CD8-positive, alpha-beta memory T cell (primary cell): ENCODE measurements around the gene C20orf144. TPM values are rescaled to one million over a fixed set of nuclear protein-coding genes. Genes with fewer than 3 reads are reported as not detected.

Experiments
- CTCF ChIA-PET: fragments of 350-600 bp; sonication (Branson Sonifier 250); formaldehyde crosslinking; loops from one replicate; lab custom pipeline; 2021; ENCODE audit warnings: antibody characterized with exemption; lab: Charles Lee
- POLR2A ChIA-PET: fragments of 350-600 bp; sonication (Branson Sonifier 250); formaldehyde crosslinking; loops from one replicate; lab custom pipeline; 2021; ENCODE audit warnings: antibody characterized with exemption; lab: Charles Lee
- DNase-seq, 5 donors: peaks; one replicate each; pipeline versions ENCODE4 v3.0.0 to v3.0.0-alpha.2; 2020 to 2022; ENCODE audit warnings: mixed read lengths in 1 of 5
- H3K27ac ChIP-seq: one replicate; pipeline ENCODE4 v1.7.0; 2013; ENCODE audit warnings: low read depth, mild to moderate bottlenecking, low read length, moderate library complexity
- H3K27me3 ChIP-seq: 2 replicates; pipeline ENCODE4 v1.7.0; 2013; ENCODE audit warnings: low read length, mild to moderate bottlenecking; ENCODE audit not compliant: insufficient read depth, poor library complexity, severe bottlenecking
- H3K36me3 ChIP-seq: 2 replicates; pipeline ENCODE4 v1.7.0; 2013; ENCODE audit warnings: mild to moderate bottlenecking, low read length, moderate library complexity; ENCODE audit not compliant: insufficient read depth
- H3K4me1 ChIP-seq: 2 replicates; pipeline ENCODE4 v1.7.0; 2013; ENCODE audit warnings: mild to moderate bottlenecking, low read length, moderate library complexity; ENCODE audit not compliant: insufficient read depth
- H3K4me3 ChIP-seq: 2 replicates; pipeline ENCODE4 v1.7.0; 2013; ENCODE audit warnings: mild to moderate bottlenecking, low read length
- H3K9me3 ChIP-seq: 2 replicates; pipeline ENCODE4 v1.7.0; 2013; ENCODE audit warnings: mild to moderate bottlenecking, low read length
- H3K27ac Mint-ChIP-seq, 8 donors: one replicate each; pipeline ENCODE4 v1.8.0; 2020 to 2021; ENCODE audit warnings: mixed read lengths in 8 of 8, mild to moderate bottlenecking in 6 of 8, inconsistent platforms in 3 of 8, moderate library complexity in 3 of 8
- H3K27me3 Mint-ChIP-seq, 2 donors: one replicate each; pipeline ENCODE4 v1.8.0; 2020 to 2021; ENCODE audit warnings: mixed read lengths in 2 of 2, mild to moderate bottlenecking in 1 of 2, moderate library complexity in 1 of 2
- H3K36me3 Mint-ChIP-seq, 3 donors: one replicate each; pipeline ENCODE4 v1.8.0; 2020 to 2021; ENCODE audit warnings: mixed read lengths in 3 of 3, inconsistent platforms in 1 of 3, mild to moderate bottlenecking in 1 of 3
- H3K4me1 Mint-ChIP-seq, 3 donors: one replicate each; pipeline ENCODE4 v1.8.0; 2020 to 2021; ENCODE audit warnings: mixed read lengths in 3 of 3, inconsistent platforms in 1 of 3, mild to moderate bottlenecking in 1 of 3
- H3K4me3 Mint-ChIP-seq, 7 donors: one replicate each; pipeline ENCODE4 v1.8.0; 2020 to 2021; ENCODE audit warnings: mixed read lengths in 7 of 7, mild to moderate bottlenecking in 6 of 7, moderate library complexity in 4 of 7, inconsistent platforms in 2 of 7
- H3K9me3 Mint-ChIP-seq, 5 donors: one replicate each; pipeline ENCODE4 v1.8.0; 2020 to 2022; ENCODE audit warnings: mixed read lengths in 5 of 5, mild to moderate bottlenecking in 3 of 5, moderate library complexity in 2 of 5, inconsistent platforms in 1 of 5
- polyA plus RNA-seq: library from polyadenylated mRNA; unstranded; fragments of 300-500 nt; fragmentation: Illumina TruSeq; gene quantifications from one replicate; pipeline ENCODE4 v1.2.3, GENCODE V29; 2021
- total RNA-seq, 2 experiments: library from RNA; stranded (reverse); gene quantifications; one replicate each; pipeline ENCODE4 v1.2.3, GENCODE V29; 2021

C20orf144 gene
- total and polyA plus RNA-seq, 3 experiments from 2014 or later = 0.16 to 0.24 TPM; not detected in 1

DNA sequence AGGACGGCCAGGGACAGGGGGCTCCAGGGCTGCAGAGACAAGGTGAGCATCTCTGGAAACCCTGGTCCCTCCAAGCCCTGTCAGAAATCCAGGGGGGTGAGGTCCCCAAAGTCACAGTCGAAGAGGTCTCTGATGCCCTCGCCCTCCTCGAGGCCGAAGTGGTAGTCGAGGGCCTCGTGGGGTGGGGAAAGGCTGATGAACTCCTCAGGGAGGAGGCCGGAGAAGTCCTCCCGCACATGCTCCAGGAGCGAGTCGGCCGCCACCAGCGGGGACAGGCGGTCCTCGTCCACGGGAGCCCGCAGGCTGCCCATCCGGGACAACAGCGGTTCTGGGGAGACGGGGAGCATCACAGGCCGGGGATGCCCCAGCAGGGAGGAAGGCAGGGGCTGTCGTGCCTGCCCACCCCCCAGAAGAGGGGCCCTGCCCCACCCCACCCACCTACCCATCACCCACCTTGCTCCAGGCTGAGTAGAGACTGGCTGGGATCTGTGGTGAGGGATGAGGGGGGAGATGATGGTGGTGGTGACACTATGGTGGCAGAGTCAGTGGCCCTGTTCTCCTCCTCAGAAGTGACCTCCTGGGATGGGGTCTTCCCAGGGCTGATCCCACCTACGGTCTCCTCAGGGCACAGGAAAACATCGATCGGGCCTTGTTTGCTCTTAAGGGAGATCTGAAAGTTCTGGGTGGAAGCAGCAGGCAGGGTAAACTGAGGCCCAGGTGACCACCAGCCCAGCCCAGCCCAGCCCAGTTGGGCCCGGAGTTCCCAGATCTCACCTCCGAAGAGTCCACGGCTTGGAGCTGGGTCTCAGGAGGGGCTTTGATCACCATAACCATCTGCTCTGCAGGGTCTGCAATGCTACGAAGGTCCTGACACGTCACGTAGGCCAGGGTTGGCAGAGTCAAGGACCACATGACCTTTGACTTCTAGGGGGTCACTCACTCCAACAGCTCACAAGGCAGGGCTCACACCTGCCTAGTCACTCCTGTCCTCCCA, 14.8 kb downstream of the C20orf144 start:
- POLR2A ChIA-PET = interaction anchor here (2.9 kb wide), 1 partner anchor 9 kb away, joined by 24 read pairs; the partner anchor contains the start of gene ACTL10
- peaks cover 37 to 65% (median 61%) of the 10 kb centered on the region in 3 donors for H3K4me1 Mint-ChIP-seq
- no peak for DNase-seq
- H3K4me3 ChIP-seq = no peak overlapping the region
- no peaks in the 10 kb centered on the region for H3K27me3 Mint-ChIP-seq
- peaks cover 0 to 2% (median 0%) of the 10 kb centered on the region in 3 donors for H3K36me3 Mint-ChIP-seq
- no peak overlapping the region for H3K4me3 Mint-ChIP-seq
- peak overlapping the region in 1 of 8 donors; percentile 73 for H3K27ac Mint-ChIP-seq
- H3K36me3 ChIP-seq = no peaks in the 10 kb centered on the region
- H3K4me1 ChIP-seq = peaks cover 52% of the 10 kb centered on the region
- H3K9me3 Mint-ChIP-seq = no peaks in the 10 kb centered on the region
- H3K9me3 ChIP-seq = no peaks in the 10 kb centered on the region
- H3K27me3 ChIP-seq = no peaks in the 10 kb centered on the region
- no peak overlapping the region for H3K27ac ChIP-seq
- CTCF ChIA-PET = interaction anchor here (1.1 to 9.3 kb wide), 3 partner anchors 8 to 10 kb away, joined by 5 to 103 read pairs (median 10); partner anchors contain the start of gene ACTL10

DNA sequence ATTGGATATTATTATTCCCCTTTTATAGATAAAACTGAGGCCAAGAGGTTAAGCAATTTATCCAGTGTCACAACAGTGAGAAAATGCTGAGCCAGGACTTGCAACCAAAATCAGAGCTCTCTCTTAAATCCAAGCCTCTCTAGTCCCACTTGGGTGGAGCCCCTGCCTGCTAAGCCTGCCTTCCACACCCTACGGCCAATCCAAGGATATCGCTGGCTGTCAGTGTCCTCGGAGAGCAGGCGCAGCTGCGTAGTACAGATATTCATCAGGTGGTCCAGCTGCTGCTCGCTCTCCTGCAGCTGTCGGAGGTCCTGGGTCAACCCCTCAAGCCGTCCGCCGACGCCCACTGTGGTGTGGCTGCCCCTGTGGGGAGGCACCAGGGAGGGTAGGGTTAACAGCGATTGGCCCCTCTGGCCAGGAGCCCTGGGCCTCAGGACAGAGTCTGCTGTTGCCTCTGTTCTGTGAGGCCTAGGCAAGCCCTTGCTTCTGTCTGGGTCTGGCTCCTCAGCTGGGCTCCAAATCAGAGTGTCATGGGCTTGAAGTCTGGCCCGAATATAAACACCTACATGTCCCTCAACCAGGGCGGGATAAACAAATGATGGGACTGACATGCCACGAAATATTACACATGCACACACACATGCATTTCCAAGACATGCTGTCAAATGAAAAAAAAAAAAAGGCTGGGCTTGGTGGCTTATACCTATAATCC, 16.0 kb downstream of the C20orf144 start:
- Mint-ChIP-seq H3K36me3 (peaks cover 0 to 2% (median 0%) of the 10 kb centered on the region in 3 donors), H3K27me3 (no peaks in the 10 kb centered on the region), H3K9me3 (no peaks in the 10 kb centered on the region), H3K27ac (peak overlapping the region in 5 of 8 donors; percentile 64 to 92 (median 73)), H3K4me1 (peaks cover 33 to 57% (median 54%) of the 10 kb centered on the region in 3 donors), H3K4me3 (peak overlapping the region in 4 of 7 donors; percentile 11 to 79 (median 54))
- no peak overlapping the region for H3K4me3 ChIP-seq
- CTCF ChIA-PET = interaction anchor here (9.3 kb wide), 1 partner anchor 9 kb away, joined by 103 read pairs; the partner anchor contains the start of gene ACTL10
- no peaks in the 10 kb centered on the region for H3K9me3 ChIP-seq
- H3K27ac ChIP-seq = no peak overlapping the region
- H3K4me1 ChIP-seq = peaks cover 47% of the 10 kb centered on the region
- POLR2A ChIA-PET = interaction anchor here (0.5 to 2.9 kb wide), 2 partner anchors 10 to 40 kb away, joined by 6 to 24 read pairs; partner anchors contain the start of gene ACTL10
- no peak for DNase-seq
- no peaks in the 10 kb centered on the region for H3K36me3 ChIP-seq
- no peaks in the 10 kb centered on the region for H3K27me3 ChIP-seq

DNA sequence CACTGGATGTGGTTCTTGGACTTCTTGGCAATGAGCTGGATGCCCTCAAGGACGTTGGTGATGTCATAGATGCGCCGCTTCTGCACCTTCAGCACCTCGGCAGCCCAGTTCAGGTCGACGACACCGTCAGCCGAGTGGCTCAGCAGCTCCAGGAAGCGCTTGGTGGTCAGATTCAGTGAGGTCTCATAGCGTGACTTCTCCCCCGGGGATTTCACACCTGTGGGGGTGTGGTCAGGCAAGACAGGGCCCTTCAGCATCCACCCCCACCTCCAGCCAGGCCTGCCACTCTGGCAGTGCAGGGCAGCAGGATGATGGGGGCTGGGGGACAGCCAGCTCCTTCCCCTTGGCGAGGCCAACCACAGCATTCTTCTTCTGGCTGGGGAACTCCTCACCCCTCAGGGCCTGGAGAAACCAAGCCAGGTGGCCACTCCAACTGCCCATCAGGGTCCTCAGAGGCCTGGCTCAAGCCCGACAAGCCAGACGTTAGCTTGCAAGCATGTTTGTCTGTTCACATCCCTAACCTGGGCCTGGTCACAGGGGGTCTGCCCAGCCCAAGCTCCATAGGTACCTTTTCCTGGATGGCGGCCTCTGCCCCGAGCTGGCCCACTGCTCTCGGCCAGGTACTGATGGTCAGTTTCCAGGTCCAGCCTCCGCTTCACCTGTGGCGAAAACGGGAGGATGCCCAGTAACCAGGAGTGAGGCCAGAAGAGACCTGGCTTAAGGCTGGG, 17.8 kb downstream of the C20orf144 start:
- ChIA-PET POLR2A (interaction anchor here (0.8 to 2.9 kb wide), 7 partner anchors 9 to 52 kb away, joined by 3 to 24 read pairs (median 4); partner anchors contain the start of genes ACTL10, PXMP4 and ZNF341), CTCF (interaction anchor here (1.0 to 9.3 kb wide), 6 partner anchors 11 to 222 kb away, joined by 3 to 103 read pairs (median 4); partner anchors contain the start of genes ACTL10, C20orf144 and PXMP4)
- peak in 4 of 5 donors; percentile 23 to 76 (median 35) for DNase-seq
- H3K9me3 ChIP-seq = no peaks in the 10 kb centered on the region
- no peak overlapping the region for H3K27ac ChIP-seq
- no peak overlapping the region for H3K4me3 ChIP-seq
- H3K4me1 Mint-ChIP-seq = peaks cover 28 to 49% (median 47%) of the 10 kb centered on the region in 3 donors
- H3K27me3 ChIP-seq = no peaks in the 10 kb centered on the region
- no peaks in the 10 kb centered on the region for H3K9me3 Mint-ChIP-seq
- H3K36me3 Mint-ChIP-seq = no peaks in the 10 kb centered on the region
- H3K27me3 Mint-ChIP-seq = no peaks in the 10 kb centered on the region
- no peaks in the 10 kb centered on the region for H3K36me3 ChIP-seq
- H3K4me3 Mint-ChIP-seq = peak overlapping the region; percentile 3 to 57 (median 41)
- H3K4me1 ChIP-seq = peaks cover 39% of the 10 kb centered on the region
- H3K27ac Mint-ChIP-seq = peak overlapping the region; percentile 26 to 83 (median 68)

DNA sequence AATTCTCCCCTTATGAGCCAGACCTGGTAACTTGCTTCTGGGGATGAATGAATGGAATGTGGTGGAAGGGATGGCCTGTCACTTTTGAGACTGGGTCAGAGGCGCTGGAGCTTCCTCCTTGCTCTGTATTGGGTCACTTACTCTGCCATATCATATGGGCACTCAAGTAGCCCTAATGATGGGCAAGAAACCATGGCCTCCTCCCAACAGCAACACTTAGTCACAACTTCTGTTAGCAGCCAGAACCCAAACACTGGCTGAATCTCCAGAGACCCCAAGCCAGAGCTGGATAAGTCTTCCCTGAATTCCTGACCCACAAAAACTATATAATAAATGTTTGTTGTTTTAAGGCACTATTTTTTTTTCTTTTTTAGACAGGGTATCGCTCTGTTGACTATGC, 18.6 kb downstream of the C20orf144 start:
- H3K27ac ChIP-seq = no peak overlapping the region
- no peaks in the 10 kb centered on the region for H3K27me3 Mint-ChIP-seq
- H3K4me1 ChIP-seq = peaks cover 41% of the 10 kb centered on the region
- ChIA-PET CTCF (interaction anchor here (0.6 to 9.3 kb wide), 6 partner anchors 12 to 232 kb away, joined by 3 to 103 read pairs (median 4); partner anchors contain the start of genes ACTL10, PXMP4 and ZNF341), POLR2A (interaction anchor here (0.8 kb wide), 1 partner anchor 40 kb away, joined by 3 read pairs; the partner anchor contains the start of gene PXMP4)
- H3K4me3 ChIP-seq = no peak overlapping the region
- no peaks in the 10 kb centered on the region for H3K9me3 Mint-ChIP-seq
- DNase-seq = no peak
- H3K36me3 Mint-ChIP-seq = no peaks in the 10 kb centered on the region
- H3K4me1 Mint-ChIP-seq = peaks cover 29 to 53% (median 47%) of the 10 kb centered on the region in 3 donors
- H3K27me3 ChIP-seq = no peaks in the 10 kb centered on the region
- H3K36me3 ChIP-seq = no peaks in the 10 kb centered on the region
- no peaks in the 10 kb centered on the region for H3K9me3 ChIP-seq
- H3K27ac Mint-ChIP-seq = peak overlapping the region in 4 of 8 donors; percentile 55 to 71 (median 63)
- H3K4me3 Mint-ChIP-seq = peak overlapping the region in 2 of 7 donors; percentile 45 to 68

DNA sequence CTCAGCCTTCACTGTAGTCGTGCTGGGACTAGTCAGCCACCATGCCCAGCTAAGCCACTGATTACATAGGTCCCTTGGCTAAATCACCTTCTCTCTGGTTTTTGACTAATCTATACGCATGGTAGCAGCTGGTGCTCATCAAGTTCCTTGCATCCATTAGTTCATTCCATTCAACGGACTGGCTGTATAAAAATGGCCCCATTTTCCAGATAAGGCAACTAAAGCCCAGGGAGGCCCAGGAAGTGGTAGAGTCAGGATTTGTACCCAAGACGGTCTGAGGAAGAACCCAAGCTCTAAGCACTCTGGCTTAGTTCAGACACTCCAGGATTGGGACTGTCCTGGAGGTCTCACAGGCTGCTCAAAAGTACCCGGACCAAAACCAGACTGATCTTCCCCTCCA, 19.2 kb downstream of the C20orf144 start:
- Mint-ChIP-seq H3K36me3 (no peaks in the 10 kb centered on the region), H3K4me1 (peaks cover 29 to 53% (median 47%) of the 10 kb centered on the region in 3 donors), H3K4me3 (peak overlapping the region in 1 of 7 donors; percentile 12), H3K27me3 (no peaks in the 10 kb centered on the region), H3K27ac (peak overlapping the region in 2 of 8 donors; percentile 30 to 43), H3K9me3 (no peaks in the 10 kb centered on the region)
- Histone ChIP-seq H3K4me1 (peaks cover 41% of the 10 kb centered on the region), H3K4me3 (no peak overlapping the region), H3K27me3 (no peaks in the 10 kb centered on the region), H3K36me3 (no peaks in the 10 kb centered on the region), H3K27ac (no peak overlapping the region), H3K9me3 (no peaks in the 10 kb centered on the region)
- DNase-seq = no peak
- CTCF ChIA-PET = interaction anchor here (0.6 to 9.3 kb wide), 4 partner anchors 12 to 232 kb away, joined by 3 to 103 read pairs (median 4); partner anchors contain the start of genes ACTL10, PXMP4 and ZNF341
- POLR2A ChIA-PET = no interaction called here

DNA sequence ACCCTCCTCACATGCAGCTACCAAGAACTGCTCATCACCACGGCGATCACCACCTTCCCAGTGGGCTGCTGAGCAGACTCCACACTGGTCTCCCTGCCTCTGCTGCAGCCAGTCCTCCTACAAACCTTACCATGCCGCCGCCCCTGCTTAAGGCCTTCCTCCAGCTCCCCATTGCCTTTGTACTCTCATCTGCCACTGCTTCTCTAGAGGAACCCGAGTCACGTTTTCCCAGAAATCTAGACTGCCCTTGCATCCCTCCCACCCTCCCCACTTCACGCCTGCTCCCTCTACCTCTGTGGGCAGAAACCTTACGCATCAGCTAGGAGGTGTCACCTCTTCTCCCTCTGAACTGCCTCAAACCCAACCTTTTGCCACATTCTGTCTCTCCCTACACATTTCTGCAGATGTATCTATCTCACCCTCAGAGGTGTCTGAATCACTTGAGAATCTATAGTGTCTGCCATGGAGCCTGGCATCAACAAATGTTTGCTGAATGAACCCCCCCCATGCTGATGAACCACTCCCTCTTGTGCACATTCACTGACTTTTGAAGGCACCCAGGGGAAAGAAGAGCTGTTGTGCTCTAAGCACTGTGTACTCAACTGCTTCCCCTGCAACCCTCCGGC, 19.7 kb downstream of the C20orf144 start:
- H3K36me3 ChIP-seq = no peaks in the 10 kb centered on the region
- DNase-seq = no peak
- no peaks in the 10 kb centered on the region for H3K27me3 ChIP-seq
- Mint-ChIP-seq H3K4me3 (peak overlapping the region in 1 of 7 donors; percentile 63), H3K36me3 (no peaks in the 10 kb centered on the region), H3K9me3 (no peaks in the 10 kb centered on the region), H3K27me3 (no peaks in the 10 kb centered on the region), H3K4me1 (peaks cover 33 to 57% (median 52%) of the 10 kb centered on the region in 3 donors), H3K27ac (peak overlapping the region in 4 of 8 donors; percentile 4 to 87 (median 36))
- peaks cover 44% of the 10 kb centered on the region for H3K4me1 ChIP-seq
- POLR2A ChIA-PET = no interaction called here
- CTCF ChIA-PET = interaction anchor here (1.8 to 9.3 kb wide), 2 partner anchors 13 to 38 kb away, joined by 5 to 103 read pairs; partner anchors contain the start of genes ACTL10 and PXMP4
- H3K9me3 ChIP-seq = no peaks in the 10 kb centered on the region
- no peak overlapping the region for H3K27ac ChIP-seq
- H3K4me3 ChIP-seq = no peak overlapping the region
